PFSK-1 (cell line): Measurements from ENCODE around the gene GNG7.

Experiments
- FOXP2 ChIP-seq: optimal IDR thresholded peaks from 2 replicates; pipeline ENCODE3; 2011; ENCODE audit warnings: borderline replicate concordance, control low read depth, inconsistent platforms; ENCODE audit not compliant: insufficient read depth; ENCODE audit errors: extremely low read length, extremely low read depth
- POLR2AphosphoS5 ChIP-seq: IDR thresholded peaks from 2 replicates; pipeline ENCODE4 v1.6.1; 2012; ENCODE audit warnings: low read depth, mild to moderate bottlenecking, control low read depth, low read length, moderate library complexity
- REST ChIP-seq, 2 experiments: IDR thresholded peaks; 2 replicates each; pipeline versions ENCODE4 v1.6.1 to v1.8.0; 2011 to 2012; ENCODE audit warnings: low read depth in 2 of 2, low read length in 2 of 2, control low read depth in 1 of 2, inconsistent platforms in 1 of 2, mild to moderate bottlenecking in 1 of 2, moderate library complexity in 1 of 2; ENCODE audit not compliant: insufficient read depth in 1 of 2
- SIN3A ChIP-seq: IDR thresholded peaks from 2 replicates; pipeline ENCODE4 v1.6.1; 2012; ENCODE audit warnings: mild to moderate bottlenecking, low read length, moderate library complexity, borderline replicate concordance; ENCODE audit not compliant: insufficient read depth
- TAF1 ChIP-seq: IDR thresholded peaks from 2 replicates; pipeline ENCODE4 v1.6.1; 2012; ENCODE audit warnings: low read length, control low read depth, borderline replicate concordance; ENCODE audit not compliant: insufficient read depth

The GNG7 gene

GRCh38 chr19:2492870-2493269, 209.6 kb downstream of the GNG7 start:
- TF ChIP-seq SIN3A (no peak), POLR2AphosphoS5 (no peak), TAF1 (no peak), REST (IDR thresholded peaks at IDR 0.05; ENCODE audit: insufficient read depth in 1 of 2, low read depth in 2 of 2, low read length in 2 of 2) (no peak), FOXP2 (no peak)

DNA sequence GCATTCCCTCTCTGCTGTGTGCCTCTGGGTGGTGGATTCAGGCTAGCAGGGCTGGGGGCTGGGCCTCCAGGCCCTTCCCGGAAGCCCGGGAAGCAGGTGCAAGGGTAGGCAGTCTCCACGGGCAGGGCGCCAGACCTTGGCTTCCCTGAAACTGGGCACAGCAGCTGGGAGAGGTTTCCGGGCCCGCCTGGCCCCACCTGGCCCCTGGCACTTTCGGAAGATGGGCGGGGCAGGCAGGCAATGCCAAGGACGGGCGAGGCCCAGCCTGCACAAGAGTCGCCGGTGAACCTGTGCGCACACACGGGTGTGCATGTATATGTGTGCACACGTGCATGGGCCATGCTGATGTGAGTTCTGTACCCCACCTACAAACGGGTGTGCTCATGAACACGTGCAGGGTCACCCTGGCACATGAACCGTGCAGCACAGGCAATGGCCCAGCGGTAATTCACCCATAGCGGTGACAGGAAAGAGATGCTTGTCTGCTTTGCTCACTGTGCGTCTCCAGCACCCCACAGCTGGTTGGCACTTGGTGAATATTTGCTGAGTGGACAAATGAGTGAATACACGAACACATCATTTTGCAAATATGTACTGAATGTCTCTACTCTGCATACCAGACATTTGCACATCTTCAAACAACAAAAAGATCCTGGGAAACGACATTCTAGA, 211.2 kb downstream of the GNG7 start:
- TF ChIP-seq TAF1 (no peak), REST (IDR thresholded peaks at IDR 0.05; ENCODE audit: insufficient read depth in 1 of 2, low read depth in 2 of 2, low read length in 2 of 2) (no peak), SIN3A (no peak)

- TF ChIP-seq TAF1 (no peak), FOXP2 (no peak), REST (IDR thresholded peaks at IDR 0.05; ENCODE audit: insufficient read depth in 1 of 2, low read depth in 2 of 2, low read length in 2 of 2) (no peak), SIN3A (no peak)
Observed at GRCh38 chr19:2490659-2491058, 211.8 kb downstream of the GNG7 start.

GRCh38 chr19:2488942-2489731, 213.4 kb downstream of the GNG7 start:
- TF ChIP-seq SIN3A (no peak), POLR2AphosphoS5 (no peak), FOXP2 (no peak), REST (IDR thresholded peaks at IDR 0.05; ENCODE audit: insufficient read depth in 1 of 2, low read depth in 2 of 2, low read length in 2 of 2) (no peak), TAF1 (no peak)
